ENCODE results near the gene SSX4. TPM values are rescaled to one million over a fixed set of nuclear protein-coding genes. Genes with fewer than 3 reads are reported as not detected.
"Not testable (repeated sequence)": the region's sequence is repeated elsewhere in the genome, so short reads cannot be mapped to it uniquely, and the experiment has no call there.

The SSX4 gene
- not detected in 2 replicates for total RNA-seq (2021)
- Bru-seq, nascent RNA = not detected
- not detected for BruChase-seq, experiment 1, labeled RNA remaining after a 2-hour chase
- not detected for BruChase-seq, experiment 2, labeled RNA remaining after a 6-hour chase
- long read RNA-seq = 0 reads

- H4K20me1 ChIP-seq (ENCODE audit: insufficient read depth); POLR2A ChIA-PET (ENCODE audit: unreplicated experiment); H3F3A ChIP-seq (ENCODE audit: insufficient read depth, low read depth); H3K4me1 ChIP-seq (replicated peaks; ENCODE audit: insufficient read depth); DNase-seq; H3K79me2 ChIP-seq (ENCODE audit: low read depth); H2AFZ ChIP-seq; CTCF ChIA-PET; H3K9me2 ChIP-seq (ENCODE audit: insufficient read depth); H3K27me3 ChIP-seq (ENCODE audit: insufficient read depth, low read depth); H3K4me2 ChIP-seq; H3K9me3 ChIP-seq (ENCODE audit: insufficient read depth, low read depth); intact Hi-C loops (cut with micrococcal nuclease; ENCODE audit: unreplicated experiment); BruUV-seq (replicated peaks); H3K36me3 ChIP-seq (ENCODE audit: low read depth); H3K4me3 ChIP-seq; H3K27ac ChIP-seq: not testable (repeated sequence)
Observed at GRCh38 chrX:48383239-48383638, at the start of gene SSX4. SSX4 (plus strand) TSS chrX:48383539; CDS start chrX:48384054, 515 bp downstream.

- H3K4me3 ChIP-seq; CTCF ChIA-PET; BruUV-seq (replicated peaks); DNase-seq; H3K4me1 ChIP-seq (replicated peaks; ENCODE audit: insufficient read depth); H2AFZ ChIP-seq; intact Hi-C loops (cut with micrococcal nuclease; ENCODE audit: unreplicated experiment); H3K79me2 ChIP-seq (ENCODE audit: low read depth); H3K9me2 ChIP-seq (ENCODE audit: insufficient read depth); POLR2A ChIA-PET (ENCODE audit: unreplicated experiment); H4K20me1 ChIP-seq (ENCODE audit: insufficient read depth); H3F3A ChIP-seq (ENCODE audit: insufficient read depth, low read depth); H3K27ac ChIP-seq; H3K4me2 ChIP-seq; H3K36me3 ChIP-seq (ENCODE audit: low read depth); H3K27me3 ChIP-seq (ENCODE audit: insufficient read depth, low read depth); H3K9me3 ChIP-seq (ENCODE audit: insufficient read depth, low read depth): not testable (repeated sequence)
Observed at GRCh38 chrX:48346059-48346458, 37.3 kb upstream of the SSX4 start.

- POLR2A ChIA-PET (ENCODE audit: unreplicated experiment); BruUV-seq (replicated peaks); DNase-seq; intact Hi-C loops (cut with micrococcal nuclease; ENCODE audit: unreplicated experiment); H2AFZ ChIP-seq; H3K9me3 ChIP-seq (ENCODE audit: insufficient read depth, low read depth); H3F3A ChIP-seq (ENCODE audit: insufficient read depth, low read depth); H4K20me1 ChIP-seq (ENCODE audit: insufficient read depth); H3K4me1 ChIP-seq (replicated peaks; ENCODE audit: insufficient read depth); H3K27me3 ChIP-seq (ENCODE audit: insufficient read depth, low read depth); H3K36me3 ChIP-seq (ENCODE audit: low read depth); H3K4me2 ChIP-seq; CTCF ChIA-PET; H3K79me2 ChIP-seq (ENCODE audit: low read depth); H3K27ac ChIP-seq; H3K9me2 ChIP-seq (ENCODE audit: insufficient read depth); H3K4me3 ChIP-seq: not testable (repeated sequence)
Observed at GRCh38 chrX:48356315-48357094, 26.8 kb upstream of the SSX4 start, which contains the start of gene SSX3. SSX3 (minus strand) TSS chrX:48356703; CDS start chrX:48355249, 1,454 bp downstream.

GRCh38 chrX:48357681-48358080 lies 25.7 kb upstream of the SSX4 start:
- H3K4me3 ChIP-seq = no peak overlapping the region
- ChIA-PET POLR2A (ENCODE audit: unreplicated experiment) (no interaction called here), CTCF (no interaction called here)
- BruUV-seq (replicated peaks) = no TSS peak
- no peaks in the 10 kb centered on the region for H3K79me2 ChIP-seq (ENCODE audit: low read depth)
- TF ChIP-seq EZH2 (IDR thresholded peaks at IDR 0.05; ENCODE audit: low read depth) (no peak), CTCF (conservative IDR thresholded peaks at IDR 0.05) (no peak)
- no peak overlapping the region for H3K27ac ChIP-seq
- no peaks in the 10 kb centered on the region for H3K9me3 ChIP-seq (ENCODE audit: insufficient read depth, low read depth)
- intact Hi-C loops (cut with micrococcal nuclease; ENCODE audit: unreplicated experiment) = no loop called here
- no peaks in the 10 kb centered on the region for H3K4me1 ChIP-seq (replicated peaks; ENCODE audit: insufficient read depth)
- no peaks in the 10 kb centered on the region for H3K9me2 ChIP-seq (ENCODE audit: insufficient read depth)
- H3K36me3 ChIP-seq (ENCODE audit: low read depth) = no peaks in the 10 kb centered on the region
- DNase-seq = no peak
- H4K20me1 ChIP-seq (ENCODE audit: insufficient read depth) = no peaks in the 10 kb centered on the region
- H3K4me2 ChIP-seq = no peak overlapping the region
- no peak overlapping the region for H2AFZ ChIP-seq
- no peaks in the 10 kb centered on the region for H3F3A ChIP-seq (ENCODE audit: insufficient read depth, low read depth)
- no peaks in the 10 kb centered on the region for H3K27me3 ChIP-seq (ENCODE audit: insufficient read depth, low read depth)

GRCh38 chrX:48359281-48359680 lies 24.1 kb upstream of the SSX4 start:
- H3K9me3 ChIP-seq (ENCODE audit: insufficient read depth, low read depth); H3K27ac ChIP-seq; POLR2A ChIA-PET (ENCODE audit: unreplicated experiment); H3F3A ChIP-seq (ENCODE audit: insufficient read depth, low read depth); H3K4me2 ChIP-seq; BruUV-seq (replicated peaks); H4K20me1 ChIP-seq (ENCODE audit: insufficient read depth); CTCF ChIA-PET; H3K27me3 ChIP-seq (ENCODE audit: insufficient read depth, low read depth); H2AFZ ChIP-seq; H3K9me2 ChIP-seq (ENCODE audit: insufficient read depth); H3K4me1 ChIP-seq (replicated peaks; ENCODE audit: insufficient read depth); H3K79me2 ChIP-seq (ENCODE audit: low read depth); H3K4me3 ChIP-seq; intact Hi-C loops (cut with micrococcal nuclease; ENCODE audit: unreplicated experiment); H3K36me3 ChIP-seq (ENCODE audit: low read depth); DNase-seq: not testable (repeated sequence)

- H3K79me2 ChIP-seq (ENCODE audit: low read depth); POLR2A ChIA-PET (ENCODE audit: unreplicated experiment); H2AFZ ChIP-seq; H4K20me1 ChIP-seq (ENCODE audit: insufficient read depth); H3K9me2 ChIP-seq (ENCODE audit: insufficient read depth); H3K36me3 ChIP-seq (ENCODE audit: low read depth); H3K4me3 ChIP-seq; H3K4me1 ChIP-seq (replicated peaks; ENCODE audit: insufficient read depth); H3F3A ChIP-seq (ENCODE audit: insufficient read depth, low read depth); intact Hi-C loops (cut with micrococcal nuclease; ENCODE audit: unreplicated experiment); CTCF ChIA-PET; BruUV-seq (replicated peaks); H3K27ac ChIP-seq; H3K4me2 ChIP-seq; DNase-seq; H3K9me3 ChIP-seq (ENCODE audit: insufficient read depth, low read depth); H3K27me3 ChIP-seq (ENCODE audit: insufficient read depth, low read depth): not testable (repeated sequence)
Observed at GRCh38 chrX:48367717-48368408, 15.5 kb upstream of the SSX4 start.

All from PC-9 (cell line).